Esophagus squamous epithelium (tissue), 4 donors: ENCODE measurements around the gene FAM131C.

Experiments used
- CTCF ChIP-seq, 6 experiments: fragments of 450-650 bp in 4 of 6; fragments of 200-600 bp in 2 of 6; sonication (generic) in 2 of 6; IDR thresholded peaks; one replicate each; pipeline ENCODE4 v1.5.1; 2016 to 2019; ENCODE audit warnings: antibody characterized with exemption in 6 of 6, mild to moderate bottlenecking in 4 of 6, moderate library complexity in 4 of 6
- POLR2A ChIP-seq, 4 donors: fragments of 450-650 bp; IDR thresholded peaks; one replicate each; pipeline ENCODE4 v1.6.1; 2017; ENCODE audit warnings: antibody characterized with exemption in 4 of 4, mild to moderate bottlenecking in 4 of 4, moderate library complexity in 3 of 4

- TF ChIP-seq POLR2A (IDR thresholded peaks at IDR 0.05): no peak
- TF ChIP-seq CTCF (IDR thresholded peaks at IDR 0.05): no peak
Measured at GRCh38 chr1:16092097-16092922, 18.9 kb upstream of the FAM131C start.
